Osteoblast (primary cell): ENCODE data around the gene GGTLC1. TPM values are rescaled to one million over a fixed set of nuclear protein-coding genes. Genes with fewer than 3 reads are reported as not detected.

Source experiments
- DNase-seq: peaks from one replicate; pipeline ENCODE4 v3.0.0; 2011; ENCODE audit warnings: low spot score, mixed read lengths; ENCODE audit not compliant: insufficient read length; ENCODE audit errors: missing footprints
- H2AFZ ChIP-seq: 2 replicates; pipeline ENCODE4 v1.6.0; 2011; ENCODE audit warnings: mild to moderate bottlenecking, low read length
- H3K27ac ChIP-seq: 2 replicates; pipeline ENCODE4 v1.5.1; 2011; ENCODE audit warnings: mild to moderate bottlenecking, low read depth, low read length, moderate library complexity
- H3K27me3 ChIP-seq: 2 replicates; pipeline ENCODE4 v1.6.0; 2012; ENCODE audit warnings: mild to moderate bottlenecking, control low read depth, inconsistent platforms, low read length, moderate library complexity; ENCODE audit not compliant: insufficient read depth
- H3K36me3 ChIP-seq: 2 replicates; pipeline ENCODE4 v1.5.1; 2011; ENCODE audit warnings: mild to moderate bottlenecking, low read length, control low read depth, moderate library complexity; ENCODE audit not compliant: insufficient read depth
- H3K4me1 ChIP-seq: 2 replicates; pipeline ENCODE4 v1.5.1; 2011; ENCODE audit warnings: mild to moderate bottlenecking, low read length, control low read depth, moderate library complexity; ENCODE audit not compliant: insufficient read depth
- H3K4me2 ChIP-seq: 2 replicates; pipeline ENCODE4 v1.6.0; 2011; ENCODE audit warnings: mild to moderate bottlenecking, low read length; ENCODE audit not compliant: insufficient read depth
- H3K4me3 ChIP-seq: fragments of 200-600 bp; sonication (generic); 3 replicates; pipeline ENCODE4 v1.5.1; 2012; ENCODE audit warnings: mild to moderate bottlenecking, low read length, inconsistent platforms; ENCODE audit not compliant: insufficient read depth
- H3K79me2 ChIP-seq: 2 replicates; pipeline ENCODE4 v1.6.0; 2012; ENCODE audit warnings: mild to moderate bottlenecking, low read length, control low read depth, inconsistent platforms; ENCODE audit not compliant: insufficient read depth
- H3K9me3 ChIP-seq: 2 replicates; pipeline ENCODE4 v1.5.1; 2011; ENCODE audit warnings: low read depth, low read length, control low read depth
- H4K20me1 ChIP-seq: 2 replicates; pipeline ENCODE4 v1.6.0; 2012; ENCODE audit warnings: mild to moderate bottlenecking, low read length, control low read depth; ENCODE audit not compliant: insufficient read depth
- CTCF ChIP-seq: IDR thresholded peaks from 2 replicates; pipeline ENCODE4 v1.5.1; 2011; ENCODE audit warnings: mild to moderate bottlenecking, low read depth, low read length, moderate library complexity; ENCODE audit errors: extremely low read depth
- total RNA-seq: library from RNA; depleted of rRNA; stranded (reverse); fragments of >200 nt; gene quantifications from 2 replicates; pipeline ENCODE4 v1.2.3, GENCODE V29; 2012

GGTLC1 gene
- total RNA-seq, 1 donor = not detected

- no peaks in the 10 kb centered on the region for H3K27me3 ChIP-seq
- H3K4me2 ChIP-seq = no peak overlapping the region
- no peaks in the 10 kb centered on the region for H4K20me1 ChIP-seq
- H3K27ac ChIP-seq = no peak overlapping the region
- no peaks in the 10 kb centered on the region for H3K9me3 ChIP-seq
- H3K4me3 ChIP-seq = no peak overlapping the region
- no peak overlapping the region for H2AFZ ChIP-seq
- H3K4me1 ChIP-seq = no peaks in the 10 kb centered on the region
- no peak for DNase-seq
- H3K36me3 ChIP-seq = no peaks in the 10 kb centered on the region
- no peak for TF ChIP-seq CTCF
- H3K79me2 ChIP-seq = no peaks in the 10 kb centered on the region
Measured at GRCh38 chr20:23970049-23970448, 18.5 kb downstream of the GGTLC1 start.

- Histone ChIP-seq H3K36me3 (no peaks in the 10 kb centered on the region), H2AFZ (no peak overlapping the region), H3K4me2 (no peak overlapping the region), H3K79me2 (no peaks in the 10 kb centered on the region), H4K20me1 (no peaks in the 10 kb centered on the region), H3K4me3 (no peak overlapping the region), H3K27me3 (no peaks in the 10 kb centered on the region), H3K27ac (no peak overlapping the region), H3K9me3 (no peaks in the 10 kb centered on the region), H3K4me1 (no peaks in the 10 kb centered on the region)
- no peak for DNase-seq
- no peak for TF ChIP-seq CTCF
Measured at GRCh38 chr20:23967616-23967979, 21.0 kb downstream of the GGTLC1 start.

- Histone ChIP-seq H3K27ac (no peak overlapping the region), H4K20me1 (no peaks in the 10 kb centered on the region), H3K4me3 (no peak overlapping the region), H3K36me3 (no peaks in the 10 kb centered on the region), H2AFZ (no peak overlapping the region), H3K4me2 (no peak overlapping the region), H3K79me2 (no peaks in the 10 kb centered on the region), H3K9me3 (no peaks in the 10 kb centered on the region), H3K27me3 (no peaks in the 10 kb centered on the region), H3K4me1 (no peaks in the 10 kb centered on the region)
- DNase-seq = no peak
- no peak for TF ChIP-seq CTCF
Measured at GRCh38 chr20:23966927-23967615, 21.5 kb downstream of the GGTLC1 start.

- DNase-seq = no peak
- H3K27ac ChIP-seq = no peak overlapping the region
- H3K4me1 ChIP-seq = no peaks in the 10 kb centered on the region
- H3K36me3 ChIP-seq = no peaks in the 10 kb centered on the region
- H4K20me1 ChIP-seq = no peaks in the 10 kb centered on the region
- H3K4me2 ChIP-seq = no peak overlapping the region
- TF ChIP-seq CTCF = no peak
- H3K79me2 ChIP-seq = no peaks in the 10 kb centered on the region
- H3K4me3 ChIP-seq = no peak overlapping the region
- no peaks in the 10 kb centered on the region for H3K9me3 ChIP-seq
- no peaks in the 10 kb centered on the region for H3K27me3 ChIP-seq
- no peak overlapping the region for H2AFZ ChIP-seq
Measured at GRCh38 chr20:23966298-23966697, 22.3 kb downstream of the GGTLC1 start.
